ENCODE data around the gene PDE6D. TPM values are rescaled to one million over a fixed set of nuclear protein-coding genes. Genes with fewer than 3 reads are reported as not detected.
A peak's percentile ranks its signal among the peaks of the same experiment; 100 is the strongest.

PDE6D gene
- total and polyA plus RNA-seq, 2 of the 13 experiments (the other 11 are each of a cell fraction or from before 2014, with no cell fraction given) = 14.1 to 23.2 TPM

DNA sequence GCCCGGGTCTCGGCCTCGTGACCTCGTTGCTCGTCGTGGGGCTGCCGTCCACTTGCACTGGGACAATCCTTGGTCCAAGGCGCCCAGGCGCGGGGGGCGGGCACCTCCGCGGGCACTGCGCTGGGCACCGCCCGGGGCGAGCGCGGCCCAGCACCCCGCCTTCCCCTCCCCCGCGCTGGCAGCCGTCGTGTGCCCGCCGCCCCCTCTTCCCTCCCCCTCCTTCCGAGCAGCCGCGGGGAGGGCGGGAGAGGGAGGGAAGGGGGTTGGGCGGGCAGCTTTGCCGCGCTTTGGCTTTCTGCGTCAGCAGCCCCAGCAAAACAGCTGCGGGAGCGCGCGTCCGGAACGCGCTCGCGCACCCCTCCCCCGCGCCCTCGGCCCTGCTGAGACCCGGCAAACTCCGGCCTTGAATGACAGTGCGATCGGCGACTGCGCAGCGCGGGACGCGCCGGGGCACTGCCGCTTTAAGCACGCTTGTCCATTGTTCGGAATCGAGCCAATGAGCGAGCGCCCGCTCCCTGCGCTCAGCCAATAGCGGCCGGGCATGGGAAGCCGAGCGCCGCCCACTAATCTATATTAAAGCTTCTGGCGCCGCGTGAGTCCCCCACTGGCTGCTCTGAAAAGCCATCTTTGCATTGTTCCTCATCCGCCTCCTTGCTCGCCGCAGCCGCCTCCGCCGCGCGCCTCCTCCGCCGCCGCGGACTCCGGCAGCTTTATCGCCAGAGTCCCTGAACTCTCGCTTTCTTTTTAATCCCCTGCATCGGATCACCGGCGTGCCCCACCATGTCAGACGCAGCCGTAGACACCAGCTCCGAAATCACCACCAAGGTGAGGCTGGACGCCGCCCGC lies 72.9 kb downstream of the PDE6D start, which contains the start of gene PTMA (continued):
- TF ChIP-seq, protein P1, sequence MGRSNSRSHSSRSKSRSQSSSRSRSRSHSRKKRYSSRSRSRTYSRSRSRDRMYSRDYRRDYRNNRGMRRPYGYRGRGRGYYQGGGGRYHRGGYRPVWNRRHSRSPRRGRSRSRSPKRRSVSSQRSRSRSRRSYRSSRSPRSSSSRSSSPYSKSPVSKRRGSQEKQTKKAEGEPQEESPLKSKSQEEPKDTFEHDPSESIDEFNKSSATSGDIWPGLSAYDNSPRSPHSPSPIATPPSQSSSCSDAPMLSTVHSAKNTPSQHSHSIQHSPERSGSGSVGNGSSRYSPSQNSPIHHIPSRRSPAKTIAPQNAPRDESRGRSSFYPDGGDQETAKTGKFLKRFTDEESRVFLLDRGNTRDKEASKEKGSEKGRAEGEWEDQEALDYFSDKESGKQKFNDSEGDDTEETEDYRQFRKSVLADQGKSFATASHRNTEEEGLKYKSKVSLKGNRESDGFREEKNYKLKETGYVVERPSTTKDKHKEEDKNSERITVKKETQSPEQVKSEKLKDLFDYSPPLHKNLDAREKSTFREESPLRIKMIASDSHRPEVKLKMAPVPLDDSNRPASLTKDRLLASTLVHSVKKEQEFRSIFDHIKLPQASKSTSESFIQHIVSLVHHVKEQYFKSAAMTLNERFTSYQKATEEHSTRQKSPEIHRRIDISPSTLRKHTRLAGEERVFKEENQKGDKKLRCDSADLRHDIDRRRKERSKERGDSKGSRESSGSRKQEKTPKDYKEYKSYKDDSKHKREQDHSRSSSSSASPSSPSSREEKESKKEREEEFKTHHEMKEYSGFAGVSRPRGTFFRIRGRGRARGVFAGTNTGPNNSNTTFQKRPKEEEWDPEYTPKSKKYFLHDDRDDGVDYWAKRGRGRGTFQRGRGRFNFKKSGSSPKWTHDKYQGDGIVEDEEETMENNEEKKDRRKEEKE (IDR thresholded peaks at IDR 0.05) = no peak
- peak; percentile 84 for TF ChIP-seq SMYD3 (CRISPR knock-in tag; IDR thresholded peaks at IDR 0.05)
- no peak for TF ChIP-seq ZNF850 (CRISPR knock-in tag; conservative IDR thresholded peaks at IDR 0.05)
- no peak for TF ChIP-seq ZFP37 (CRISPR knock-in tag; IDR thresholded peaks at IDR 0.05; ENCODE audit: borderline replicate concordance)
- TF ChIP-seq SETDB1 (CRISPR knock-in tag; IDR thresholded peaks at IDR 0.05; ENCODE audit: borderline replicate concordance) = no peak
- no peak for TF ChIP-seq ZFX (CRISPR knock-in tag; IDR thresholded peaks at IDR 0.05; ENCODE audit: low read depth)
- TF ChIP-seq ZNF138 (CRISPR knock-in tag; IDR thresholded peaks at IDR 0.05; ENCODE audit: low read depth) = peak; percentile 40; the same call in 1 of the 2 replicates
- TF ChIP-seq CENPT (CRISPR knock-in tag; IDR thresholded peaks at IDR 0.05; ENCODE audit: low read depth) = no peak
- no peak for TF ChIP-seq ZKSCAN5 (CRISPR knock-in tag; IDR thresholded peaks at IDR 0.05)
- TF ChIP-seq ZNF329 (CRISPR knock-in tag; IDR thresholded peaks at IDR 0.05; ENCODE audit: low read depth) = peak; percentile 70
- TF ChIP-seq, protein P2, sequence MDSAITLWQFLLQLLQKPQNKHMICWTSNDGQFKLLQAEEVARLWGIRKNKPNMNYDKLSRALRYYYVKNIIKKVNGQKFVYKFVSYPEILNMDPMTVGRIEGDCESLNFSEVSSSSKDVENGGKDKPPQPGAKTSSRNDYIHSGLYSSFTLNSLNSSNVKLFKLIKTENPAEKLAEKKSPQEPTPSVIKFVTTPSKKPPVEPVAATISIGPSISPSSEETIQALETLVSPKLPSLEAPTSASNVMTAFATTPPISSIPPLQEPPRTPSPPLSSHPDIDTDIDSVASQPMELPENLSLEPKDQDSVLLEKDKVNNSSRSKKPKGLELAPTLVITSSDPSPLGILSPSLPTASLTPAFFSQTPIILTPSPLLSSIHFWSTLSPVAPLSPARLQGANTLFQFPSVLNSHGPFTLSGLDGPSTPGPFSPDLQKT (CRISPR knock-in tag; IDR thresholded peaks at IDR 0.05; ENCODE audit: borderline replicate concordance) = no peak
- TF ChIP-seq ZNF33B (CRISPR knock-in tag; IDR thresholded peaks at IDR 0.05) = no peak
- no peak for TF ChIP-seq RAD21 (CRISPR knock-in tag; IDR thresholded peaks at IDR 0.05)
- 0 out of 2 replicates have a peak, but pooled peaks have one; percentile 25 for TF ChIP-seq CAMTA2 (CRISPR knock-in tag; IDR thresholded peaks at IDR 0.05; ENCODE audit: borderline replicate concordance)
- TF ChIP-seq ATF7-NPFF (CRISPR knock-in tag; IDR thresholded peaks at IDR 0.05; ENCODE audit: low read depth) = no peak
- no peak for TF ChIP-seq ADNP (CRISPR knock-in tag; IDR thresholded peaks at IDR 0.05)
- TF ChIP-seq ZNF30 (CRISPR knock-in tag; IDR thresholded peaks at IDR 0.05) = no peak
- peak; percentile 22; the same call in 1 of the 2 replicates for TF ChIP-seq ZNF451 (CRISPR knock-in tag; IDR thresholded peaks at IDR 0.05)
- no peak for TF ChIP-seq FOXP1 (IDR thresholded peaks at IDR 0.05)
- no peak for TF ChIP-seq FOXP1 (CRISPR knock-in tag; IDR thresholded peaks at IDR 0.05)
- TF ChIP-seq HIVEP1 (CRISPR knock-in tag; IDR thresholded peaks at IDR 0.05) = peak; percentile 14; the same call in 1 of the 2 replicates
- TF ChIP-seq ISL2 (CRISPR knock-in tag; IDR thresholded peaks at IDR 0.05) = peak; percentile 74
- TF ChIP-seq ZNF333 (CRISPR knock-in tag; IDR thresholded peaks at IDR 0.05; ENCODE audit: borderline replicate concordance) = peak; percentile 52; the same call in 1 of the 2 replicates
- TF ChIP-seq, protein P3, sequence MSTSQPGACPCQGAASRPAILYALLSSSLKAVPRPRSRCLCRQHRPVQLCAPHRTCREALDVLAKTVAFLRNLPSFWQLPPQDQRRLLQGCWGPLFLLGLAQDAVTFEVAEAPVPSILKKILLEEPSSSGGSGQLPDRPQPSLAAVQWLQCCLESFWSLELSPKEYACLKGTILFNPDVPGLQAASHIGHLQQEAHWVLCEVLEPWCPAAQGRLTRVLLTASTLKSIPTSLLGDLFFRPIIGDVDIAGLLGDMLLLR (CRISPR knock-in tag; IDR thresholded peaks at IDR 0.05) = peak; percentile 59; the same call in 1 of the 2 replicates
